Aorta (tissue), 5 donors: Measurements from ENCODE around the gene PMPCA. TPM values are rescaled to one million over a fixed set of nuclear protein-coding genes. Genes with fewer than 3 reads are reported as not detected.

Source experiments
- ATAC-seq: fragments of 200-7000 bp; cut with Tn5 transposase; one replicate; pipeline ENCODE4 v1.9.1; 2022; ENCODE audit warnings: moderate library complexity; ENCODE audit not compliant: low FRiP score
- DNase-seq, 2 donors: peaks; one replicate each; pipeline ENCODE4 v3.0.0-alpha.2; 2020
- H3K27ac ChIP-seq, 2 donors: one replicate each; pipeline ENCODE4 v1.5.1; 2013; ENCODE audit warnings: low read length in 2 of 2, mild to moderate bottlenecking in 2 of 2, moderate library complexity in 2 of 2, control low read depth in 1 of 2, inconsistent platforms in 1 of 2, low read depth in 1 of 2
- H3K27me3 ChIP-seq, 2 donors: one replicate each; pipeline ENCODE4 v1.6.1; 2013; ENCODE audit warnings: control low read depth in 1 of 2, low read length in 1 of 2, mild to moderate bottlenecking in 1 of 2, moderate library complexity in 1 of 2; ENCODE audit not compliant: insufficient read depth in 2 of 2, control insufficient read depth in 1 of 2
- H3K36me3 ChIP-seq, 2 donors: one replicate each; pipeline ENCODE4 v1.6.1; 2013; ENCODE audit warnings: control low read depth in 1 of 2, low read length in 1 of 2, mild to moderate bottlenecking in 1 of 2; ENCODE audit not compliant: insufficient read depth in 2 of 2, control insufficient read depth in 1 of 2
- H3K4me1 ChIP-seq, 2 donors: one replicate each; pipeline ENCODE4 v1.6.1; 2013; ENCODE audit warnings: low read length in 2 of 2, control low read depth in 1 of 2, mild to moderate bottlenecking in 1 of 2, moderate library complexity in 1 of 2; ENCODE audit not compliant: insufficient read depth in 2 of 2, control insufficient read depth in 1 of 2
- H3K4me3 ChIP-seq, 2 donors: one replicate each; pipeline ENCODE4 v1.5.1; 2013; ENCODE audit warnings: low read length in 2 of 2, control low read depth in 1 of 2, mild to moderate bottlenecking in 1 of 2
- H3K9me3 ChIP-seq: one replicate; pipeline ENCODE4 v1.6.1; 2013; ENCODE audit warnings: mild to moderate bottlenecking, low read length; ENCODE audit not compliant: control insufficient read depth
- WGBS, 2 donors: extraction: QIAGEN DNeasy Blood & Tissue Kit; methylation state at CpG; one replicate each; pipeline ENCODE4 v1.1.7; 2013; 5-methylcytosine and 5-hydroxymethylcytosine counted together
- intact Hi-C, 2 donors: fragments of 100-400 bp; cut with DNase I; formaldehyde crosslinking; loops; one replicate each; pipeline versions ENCODE4 v1.14.2 to v1.15.0; 2022
- polyA plus RNA-seq, 2 donors: library from polyadenylated mRNA; stranded (reverse); fragments of 200-250 nt; gene quantifications; one replicate each; pipeline ENCODE4 v1.2.3, GENCODE V29; 2013
- total RNA-seq, 2 donors: library from RNA; stranded (reverse); fragmentation: NEBNext Ultra II Directional; extraction: Animal tissue kit (Norgen Biotek cat#: 25700); gene quantifications; one replicate each; pipeline ENCODE4 v1.2.1, GENCODE V29; 2021
- donor health status: healthy with polysubstance abuse.
- donor health status: Bipolar disorder and iron deficiency.
- donor health status: DM: no; HTN: no; CAD: no.
- donor health status: DM: no; HTN: no; CAD: no.
- donor health status: DM: yes; HTN: yes; CAD: no.

The PMPCA gene
- total and polyA plus RNA-seq, 4 donors, result 16.2 to 72.0 (median 35.0) TPM

GRCh38 chr9:136364942-136365774, 45.3 kb upstream of the PMPCA start:
- Histone ChIP-seq H3K4me1 (no peaks in the 10 kb centered on the region), H3K9me3 (no peaks in the 10 kb centered on the region), H3K4me3 (no peak overlapping the region), H3K27ac (no peak overlapping the region), H3K36me3 (no peaks in the 10 kb centered on the region), H3K27me3 (no peaks in the 10 kb centered on the region)
- ATAC-seq, result no peak
- DNase-seq, result no peak
- intact Hi-C loops, result loop anchor here in 1 of 2 donors (5.0 kb wide), 2 partner anchors 38 to 53 kb away; partner anchors contain the start of gene GPSM1
- WGBS, 2 donors, result 73 to 75% methylated on average over 31 of the region's 31 CpGs

DNA sequence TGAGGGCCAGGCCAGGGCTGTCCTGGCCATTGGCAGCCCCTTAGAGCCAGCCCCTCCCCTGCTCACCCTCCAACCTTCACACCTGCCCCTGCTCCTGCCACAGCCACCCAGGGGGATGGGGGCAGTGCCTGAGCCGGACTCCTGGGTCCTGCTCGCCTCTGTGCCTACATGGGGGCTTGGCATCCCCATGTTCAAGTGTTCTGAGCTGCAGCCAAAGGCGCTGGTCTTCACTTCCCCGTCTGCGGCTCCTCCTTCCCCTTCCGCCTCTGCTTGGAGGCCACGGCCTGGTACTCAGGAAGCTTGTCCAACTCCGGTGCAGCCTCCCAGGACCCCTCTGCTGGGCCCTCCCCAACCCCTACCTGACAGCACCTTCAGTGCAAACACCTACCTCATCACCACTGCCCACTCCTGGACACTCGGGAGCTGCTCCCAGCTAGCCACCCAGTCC, 44.7 kb upstream of the PMPCA start:
- Histone ChIP-seq H3K4me3 (no peak overlapping the region), H3K4me1 (no peaks in the 10 kb centered on the region), H3K27ac (no peak overlapping the region), H3K36me3 (no peaks in the 10 kb centered on the region), H3K27me3 (no peaks in the 10 kb centered on the region), H3K9me3 (no peaks in the 10 kb centered on the region)
- no peak for ATAC-seq
- 75 to 85% methylated on average over 9 of the region's 9 CpGs for WGBS, 2 donors
- no peak for DNase-seq
- intact Hi-C loops, result no loop called here

GRCh38 chr9:136366826-136367225, 43.6 kb upstream of the PMPCA start:
- intact Hi-C loops, result no loop called here
- ATAC-seq, result no peak
- WGBS, 2 donors, result 86 to 89% methylated on average over 9 of the region's 9 CpGs

DNA sequence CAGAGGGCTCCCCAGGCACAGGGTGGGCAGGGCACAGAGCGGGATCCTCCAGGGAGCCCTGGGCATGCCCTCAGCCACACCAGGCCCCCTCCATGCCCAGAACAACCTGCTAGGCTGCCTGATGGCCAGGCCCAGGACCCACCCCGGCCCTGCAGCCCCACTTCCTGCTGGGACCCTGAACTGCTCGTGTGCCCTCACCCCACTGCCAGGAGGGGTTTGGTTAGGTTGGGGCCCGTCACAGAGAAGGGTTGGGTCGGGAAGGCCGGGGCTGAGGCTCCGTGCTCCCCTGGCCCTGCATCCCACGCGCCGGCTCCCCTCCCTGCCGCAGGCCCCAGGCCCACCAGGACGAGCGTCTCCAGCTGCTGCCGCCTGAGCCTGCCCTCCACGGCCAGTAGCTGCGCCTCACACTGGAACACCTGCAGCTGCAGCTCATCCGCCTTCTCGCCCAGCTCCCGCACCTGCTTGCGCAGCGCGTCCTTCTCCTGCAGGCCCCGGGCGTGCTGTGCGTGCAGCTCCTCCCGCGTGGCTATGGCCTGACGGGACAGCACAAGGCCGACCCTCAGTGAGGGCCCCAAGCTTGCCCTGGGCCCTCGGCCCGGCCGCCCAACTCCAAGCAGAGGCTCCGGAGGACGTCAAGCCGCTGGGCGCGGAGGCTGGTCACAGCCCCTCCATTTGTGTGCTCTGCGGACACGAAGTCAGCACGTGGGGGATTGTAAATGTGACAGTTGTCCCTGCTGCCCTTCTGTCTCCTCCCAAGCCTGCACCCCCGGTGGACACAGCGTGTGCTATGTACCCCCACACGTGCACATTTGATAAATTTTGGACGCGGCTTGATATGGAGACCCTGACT, 42.9 kb upstream of the PMPCA start:
- H3K27ac ChIP-seq, result no peak overlapping the region
- WGBS, 2 donors, result 87 to 88% methylated on average over 43 to 45 of the region's 45 CpGs
- no peak overlapping the region for H3K4me3 ChIP-seq
- no peak for ATAC-seq
- no peaks in the 10 kb centered on the region for H3K4me1 ChIP-seq
- intact Hi-C loops, result no loop called here
- DNase-seq, result no peak
- no peaks in the 10 kb centered on the region for H3K9me3 ChIP-seq
- no peaks in the 10 kb centered on the region for H3K27me3 ChIP-seq
- H3K36me3 ChIP-seq, result no peaks in the 10 kb centered on the region

More at GRCh38 chr9:136366826-136367225, 43.6 kb upstream of the PMPCA start:
- no peak overlapping the region for H3K4me3 ChIP-seq
- H3K4me1 ChIP-seq, result no peaks in the 10 kb centered on the region
- H3K36me3 ChIP-seq, result no peaks in the 10 kb centered on the region
- no peak for DNase-seq
- H3K27ac ChIP-seq, result no peak overlapping the region
- H3K9me3 ChIP-seq, result no peaks in the 10 kb centered on the region
- no peaks in the 10 kb centered on the region for H3K27me3 ChIP-seq

- H3K9me3 ChIP-seq, result no peaks in the 10 kb centered on the region
- 64 to 73% methylated on average over 15 to 18 of the region's 18 CpGs for WGBS, 2 donors
- H3K27ac ChIP-seq, result no peak overlapping the region
- no peaks in the 10 kb centered on the region for H3K27me3 ChIP-seq
- intact Hi-C loops, result no loop called here
- no peak for ATAC-seq
- DNase-seq, result no peak
- H3K4me1 ChIP-seq, result no peaks in the 10 kb centered on the region
- no peaks in the 10 kb centered on the region for H3K36me3 ChIP-seq
- no peak overlapping the region for H3K4me3 ChIP-seq
These were observed 42.3 kb upstream of the PMPCA start for GRCh38 chr9:136368190-136368589.

GRCh38 chr9:136370037-136370436, 40.4 kb upstream of the PMPCA start:
- H3K9me3 ChIP-seq, result no peaks in the 10 kb centered on the region
- ATAC-seq (no peak), DNase-seq (no peak)
- no peaks in the 10 kb centered on the region for H3K4me1 ChIP-seq
- no peaks in the 10 kb centered on the region for H3K27me3 ChIP-seq
- intact Hi-C loops, result no loop called here
- H3K27ac ChIP-seq, result no peak overlapping the region
- no peaks in the 10 kb centered on the region for H3K36me3 ChIP-seq
- 94 to 95% methylated on average over 17 to 19 of the region's 19 CpGs for WGBS, 2 donors
- no peak overlapping the region for H3K4me3 ChIP-seq

- Histone ChIP-seq H3K9me3 (no peaks in the 10 kb centered on the region), H3K27ac (no peak overlapping the region), H3K4me1 (no peaks in the 10 kb centered on the region), H3K27me3 (no peaks in the 10 kb centered on the region), H3K36me3 (no peaks in the 10 kb centered on the region), H3K4me3 (no peak overlapping the region)
- intact Hi-C loops, result no loop called here
- DNase-seq (no peak), ATAC-seq (no peak)
- WGBS, 2 donors, result 90 to 94% methylated on average over 53 to 54 of the region's 54 CpGs
These were observed 39.5 kb upstream of the PMPCA start for GRCh38 chr9:136370687-136371532.

DNA sequence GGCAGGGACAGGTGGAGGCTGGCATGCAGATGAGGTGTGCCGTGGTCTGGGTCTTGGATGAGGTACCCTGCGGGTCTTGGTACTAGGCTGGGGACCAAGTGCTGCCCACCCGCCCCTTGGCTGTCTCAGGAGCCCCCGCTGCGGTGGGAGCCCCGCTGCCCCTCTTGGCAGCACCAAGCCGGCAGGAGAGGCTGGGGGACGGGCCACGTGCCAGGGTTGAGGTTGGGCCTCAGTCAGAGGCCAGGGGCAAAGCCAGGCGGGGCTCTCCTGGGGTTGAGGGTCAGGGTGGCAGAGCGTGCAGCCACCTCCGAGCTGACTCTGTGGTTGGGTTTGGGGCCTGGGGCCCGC, 39.0 kb upstream of the PMPCA start:
- 92% methylated on average over 13 of the region's 13 CpGs for WGBS, 2 donors
- Histone ChIP-seq H3K4me3 (no peak overlapping the region), H3K36me3 (no peaks in the 10 kb centered on the region), H3K27me3 (no peaks in the 10 kb centered on the region), H3K27ac (no peak overlapping the region), H3K4me1 (no peaks in the 10 kb centered on the region), H3K9me3 (no peaks in the 10 kb centered on the region)
- no peak for DNase-seq
- no peak for ATAC-seq
- intact Hi-C loops, result no loop called here
